ENCODE results near the gene RPL31. TPM values are rescaled to one million over a fixed set of nuclear protein-coding genes. Genes with fewer than 3 reads are reported as not detected.

The RPL31 gene
- total RNA-seq, 1 experiment from 2014 or later, result 1,648 TPM

DNA sequence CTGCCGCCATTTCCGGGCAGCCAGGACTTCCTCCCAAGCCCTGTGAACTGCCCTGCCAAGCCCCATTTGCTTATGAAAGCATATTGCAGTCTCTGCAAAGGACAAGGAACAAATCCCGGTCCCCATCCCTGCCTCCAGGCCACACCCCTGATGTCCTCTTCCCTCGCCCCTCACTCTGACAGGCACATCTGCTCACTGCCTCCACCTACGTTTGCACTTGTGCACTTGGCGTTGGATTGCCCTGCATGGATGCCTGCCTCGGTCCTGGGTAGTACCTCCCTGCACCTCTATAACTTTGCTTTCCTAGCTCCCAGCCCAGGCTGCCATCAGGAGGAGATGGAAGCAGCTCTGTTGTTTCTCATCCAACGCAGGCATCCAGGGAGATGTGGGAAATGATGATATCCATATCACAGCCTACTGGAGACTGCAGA lies 19.6 kb upstream of the RPL31 start:
- no peaks in the 10 kb centered on the region for H3K9me3 Mint-ChIP-seq (ENCODE audit: unreplicated experiment)
- no TSS peak for BruUV-seq (replicated peaks)
- no peak overlapping the region for H3K27ac Mint-ChIP-seq (ENCODE audit: low read depth, unreplicated experiment)
- intact Hi-C loops (cut with micrococcal nuclease), result no loop called here
- TF ChIP-seq, protein P1, sequence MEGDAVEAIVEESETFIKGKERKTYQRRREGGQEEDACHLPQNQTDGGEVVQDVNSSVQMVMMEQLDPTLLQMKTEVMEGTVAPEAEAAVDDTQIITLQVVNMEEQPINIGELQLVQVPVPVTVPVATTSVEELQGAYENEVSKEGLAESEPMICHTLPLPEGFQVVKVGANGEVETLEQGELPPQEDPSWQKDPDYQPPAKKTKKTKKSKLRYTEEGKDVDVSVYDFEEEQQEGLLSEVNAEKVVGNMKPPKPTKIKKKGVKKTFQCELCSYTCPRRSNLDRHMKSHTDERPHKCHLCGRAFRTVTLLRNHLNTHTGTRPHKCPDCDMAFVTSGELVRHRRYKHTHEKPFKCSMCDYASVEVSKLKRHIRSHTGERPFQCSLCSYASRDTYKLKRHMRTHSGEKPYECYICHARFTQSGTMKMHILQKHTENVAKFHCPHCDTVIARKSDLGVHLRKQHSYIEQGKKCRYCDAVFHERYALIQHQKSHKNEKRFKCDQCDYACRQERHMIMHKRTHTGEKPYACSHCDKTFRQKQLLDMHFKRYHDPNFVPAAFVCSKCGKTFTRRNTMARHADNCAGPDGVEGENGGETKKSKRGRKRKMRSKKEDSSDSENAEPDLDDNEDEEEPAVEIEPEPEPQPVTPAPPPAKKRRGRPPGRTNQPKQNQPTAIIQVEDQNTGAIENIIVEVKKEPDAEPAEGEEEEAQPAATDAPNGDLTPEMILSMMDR (IDR thresholded peaks at IDR 0.05; ENCODE audit: unreplicated experiment), result no peak
- H3K36me3 Mint-ChIP-seq (ENCODE audit: insufficient read depth, unreplicated experiment), result peaks cover 5% of the 10 kb centered on the region
- no peak for DNase-seq (ENCODE audit: unreplicated experiment)
- peaks cover 5% of the 10 kb centered on the region for H3K4me1 Mint-ChIP-seq (ENCODE audit: insufficient read depth, unreplicated experiment)
- POLR2A ChIA-PET, result no interaction called here
- no peak overlapping the region for H3K4me3 Mint-ChIP-seq (ENCODE audit: unreplicated experiment)
- CTCF ChIA-PET, result interaction anchor here (0.7 to 2.0 kb wide), 13 partner anchors 14 to 722 kb away, joined by 3 to 26 read pairs (median 3); no protein-coding TSS in a partner anchor
- H3K27me3 Mint-ChIP-seq (ENCODE audit: insufficient read depth, unreplicated experiment), result no peaks in the 10 kb centered on the region

DNA sequence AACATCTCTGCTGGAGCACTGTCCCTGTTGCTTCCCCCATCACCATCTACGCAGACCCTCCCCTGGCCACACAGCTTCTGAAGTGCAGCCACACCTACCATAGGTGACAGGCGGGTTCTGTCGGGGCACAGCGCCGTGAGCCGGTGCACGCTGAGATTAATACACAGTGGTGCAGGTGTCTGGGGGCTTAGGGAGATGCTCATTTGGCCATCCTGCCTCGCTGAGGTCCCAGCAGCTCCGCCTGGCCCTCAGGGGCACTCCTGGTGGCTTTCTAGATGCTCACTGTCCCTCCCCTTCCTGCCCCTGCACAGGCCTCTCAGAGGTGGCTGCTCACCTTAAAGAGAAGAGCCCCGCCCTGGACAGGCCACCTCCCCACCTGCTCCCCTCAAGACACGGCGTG lies 18.9 kb upstream of the RPL31 start:
- Mint-ChIP-seq H3K4me1 (ENCODE audit: insufficient read depth, unreplicated experiment) (peaks cover 5% of the 10 kb centered on the region), H3K27me3 (ENCODE audit: insufficient read depth, unreplicated experiment) (no peaks in the 10 kb centered on the region), H3K4me3 (ENCODE audit: unreplicated experiment) (no peak overlapping the region), H3K9me3 (ENCODE audit: unreplicated experiment) (no peaks in the 10 kb centered on the region), H3K36me3 (ENCODE audit: insufficient read depth, unreplicated experiment) (peaks cover 5% of the 10 kb centered on the region), H3K27ac (ENCODE audit: low read depth, unreplicated experiment) (no peak overlapping the region)
- intact Hi-C loops (cut with micrococcal nuclease), result no loop called here
- TF ChIP-seq, protein P1 (IDR thresholded peaks at IDR 0.05; ENCODE audit: unreplicated experiment), result no peak
- no TSS peak for BruUV-seq (replicated peaks)
- ChIA-PET POLR2A (no interaction called here), CTCF (interaction anchor here (0.7 to 2.0 kb wide), 13 partner anchors 53 to 723 kb away, joined by 3 to 26 read pairs (median 4); no protein-coding TSS in a partner anchor)
- DNase-seq (ENCODE audit: unreplicated experiment), result no peak

DNA sequence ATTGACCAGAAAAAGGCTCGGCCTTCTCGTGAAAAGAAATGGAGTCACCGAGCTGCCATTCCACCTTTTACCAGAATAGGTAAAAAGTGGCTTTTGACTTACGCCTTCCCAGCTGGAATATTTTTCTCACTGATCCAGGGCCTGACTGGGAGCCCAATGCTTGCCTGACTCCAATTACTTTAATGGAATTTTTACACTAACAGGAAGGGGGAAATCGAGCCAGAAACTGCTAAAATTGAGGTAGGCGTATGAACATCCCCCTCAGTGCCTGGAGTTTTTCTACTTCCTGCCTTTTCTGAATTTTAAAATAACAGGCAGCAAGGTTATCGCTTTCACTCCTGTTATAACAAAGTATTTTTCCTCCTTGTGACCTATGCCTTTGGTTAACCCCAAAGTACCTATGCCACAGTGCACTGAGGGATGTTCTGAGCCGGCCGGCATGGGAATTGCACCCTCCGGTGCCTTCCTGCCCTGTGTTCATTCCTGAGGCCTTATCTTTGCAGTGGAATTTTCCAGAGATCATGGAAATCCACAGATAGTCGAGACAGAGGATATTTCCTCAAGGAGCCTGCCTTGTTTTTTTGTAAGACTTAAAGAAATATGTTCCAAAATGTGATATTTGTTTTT lies 18.3 kb upstream of the RPL31 start:
- intact Hi-C loops (cut with micrococcal nuclease), result loop anchor here (1.0 kb wide), 1 partner anchor 253 kb away; no protein-coding TSS in a partner anchor
- H3K36me3 Mint-ChIP-seq (ENCODE audit: insufficient read depth, unreplicated experiment), result peaks cover 11% of the 10 kb centered on the region
- no peaks in the 10 kb centered on the region for H3K9me3 Mint-ChIP-seq (ENCODE audit: unreplicated experiment)
- DNase-seq (ENCODE audit: unreplicated experiment), result no peak
- H3K27ac Mint-ChIP-seq (ENCODE audit: low read depth, unreplicated experiment), result no peak overlapping the region
- H3K4me3 Mint-ChIP-seq (ENCODE audit: unreplicated experiment), result no peak overlapping the region
- H3K4me1 Mint-ChIP-seq (ENCODE audit: insufficient read depth, unreplicated experiment), result peaks cover 5% of the 10 kb centered on the region
- TF ChIP-seq, protein P1 (IDR thresholded peaks at IDR 0.05; ENCODE audit: unreplicated experiment), result no peak
- CTCF ChIA-PET, result interaction anchor here (0.7 to 2.0 kb wide), 7 partner anchors 54 to 377 kb away, joined by 3 to 26 read pairs (median 6); no protein-coding TSS in a partner anchor
- POLR2A ChIA-PET, result no interaction called here
- BruUV-seq (replicated peaks), result no TSS peak
- H3K27me3 Mint-ChIP-seq (ENCODE audit: insufficient read depth, unreplicated experiment), result no peaks in the 10 kb centered on the region

DNA sequence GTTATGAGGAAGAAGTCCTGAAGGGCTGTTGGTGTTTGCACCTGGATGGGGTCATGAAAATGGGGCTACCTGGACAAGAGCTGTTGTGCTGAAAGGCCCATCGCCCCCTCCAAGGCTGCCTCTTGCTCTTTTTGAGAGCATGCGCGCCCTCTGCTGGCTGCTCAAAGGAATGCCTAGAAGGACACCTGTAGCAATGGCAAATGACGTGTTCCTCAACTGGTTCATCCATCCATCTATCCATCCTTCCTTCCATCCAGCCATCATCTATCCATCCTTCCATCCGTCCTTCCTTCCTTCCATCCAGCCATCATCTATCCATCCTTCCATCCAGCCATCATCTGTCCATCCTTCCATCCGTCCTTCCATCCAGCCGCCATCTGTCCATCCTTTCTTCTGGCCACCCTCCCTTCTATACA lies 17.2 kb upstream of the RPL31 start:
- intact Hi-C loops (cut with micrococcal nuclease), result loop anchor here (1.0 to 5.0 kb wide), 4 partner anchors 83 to 375 kb away; no protein-coding TSS in a partner anchor
- Mint-ChIP-seq H3K4me1 (ENCODE audit: insufficient read depth, unreplicated experiment) (peaks cover 5% of the 10 kb centered on the region), H3K36me3 (ENCODE audit: insufficient read depth, unreplicated experiment) (peaks cover 11% of the 10 kb centered on the region), H3K9me3 (ENCODE audit: unreplicated experiment) (no peaks in the 10 kb centered on the region), H3K27me3 (ENCODE audit: insufficient read depth, unreplicated experiment) (no peaks in the 10 kb centered on the region), H3K4me3 (ENCODE audit: unreplicated experiment) (no peak overlapping the region), H3K27ac (ENCODE audit: low read depth, unreplicated experiment) (no peak overlapping the region)
- BruUV-seq (replicated peaks), result no TSS peak
- TF ChIP-seq, protein P1 (IDR thresholded peaks at IDR 0.05; ENCODE audit: unreplicated experiment), result peak; percentile 91
- peak; percentile 75 for DNase-seq (ENCODE audit: unreplicated experiment)
- POLR2A ChIA-PET, result interaction anchor here (0.7 kb wide), 1 partner anchor 26 kb away, joined by 3 read pairs; no protein-coding TSS in a partner anchor
- CTCF ChIA-PET, result interaction anchor here (0.6 to 7.5 kb wide), 10 partner anchors 20 to 381 kb away, joined by 3 to 109 read pairs (median 3); no protein-coding TSS in a partner anchor

Data from MCF 10A (cell line).